GM21825 (cell line): Measurements from ENCODE around the gene PIAS4.
"Not testable (repeated sequence)": the region's sequence is repeated elsewhere in the genome, so short reads cannot be mapped to it uniquely, and the experiment has no call there.

ENCODE experiments used
- ATAC-seq: cut with Tn5 transposase; IDR thresholded peaks from one replicate; pipeline ENCODE4 v1.9.1; 2021; ENCODE audit warnings: mild to moderate bottlenecking, moderate library complexity; ENCODE audit not compliant: unreplicated experiment

Gene PIAS4, protein sequence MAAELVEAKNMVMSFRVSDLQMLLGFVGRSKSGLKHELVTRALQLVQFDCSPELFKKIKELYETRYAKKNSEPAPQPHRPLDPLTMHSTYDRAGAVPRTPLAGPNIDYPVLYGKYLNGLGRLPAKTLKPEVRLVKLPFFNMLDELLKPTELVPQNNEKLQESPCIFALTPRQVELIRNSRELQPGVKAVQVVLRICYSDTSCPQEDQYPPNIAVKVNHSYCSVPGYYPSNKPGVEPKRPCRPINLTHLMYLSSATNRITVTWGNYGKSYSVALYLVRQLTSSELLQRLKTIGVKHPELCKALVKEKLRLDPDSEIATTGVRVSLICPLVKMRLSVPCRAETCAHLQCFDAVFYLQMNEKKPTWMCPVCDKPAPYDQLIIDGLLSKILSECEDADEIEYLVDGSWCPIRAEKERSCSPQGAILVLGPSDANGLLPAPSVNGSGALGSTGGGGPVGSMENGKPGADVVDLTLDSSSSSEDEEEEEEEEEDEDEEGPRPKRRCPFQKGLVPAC

DNA sequence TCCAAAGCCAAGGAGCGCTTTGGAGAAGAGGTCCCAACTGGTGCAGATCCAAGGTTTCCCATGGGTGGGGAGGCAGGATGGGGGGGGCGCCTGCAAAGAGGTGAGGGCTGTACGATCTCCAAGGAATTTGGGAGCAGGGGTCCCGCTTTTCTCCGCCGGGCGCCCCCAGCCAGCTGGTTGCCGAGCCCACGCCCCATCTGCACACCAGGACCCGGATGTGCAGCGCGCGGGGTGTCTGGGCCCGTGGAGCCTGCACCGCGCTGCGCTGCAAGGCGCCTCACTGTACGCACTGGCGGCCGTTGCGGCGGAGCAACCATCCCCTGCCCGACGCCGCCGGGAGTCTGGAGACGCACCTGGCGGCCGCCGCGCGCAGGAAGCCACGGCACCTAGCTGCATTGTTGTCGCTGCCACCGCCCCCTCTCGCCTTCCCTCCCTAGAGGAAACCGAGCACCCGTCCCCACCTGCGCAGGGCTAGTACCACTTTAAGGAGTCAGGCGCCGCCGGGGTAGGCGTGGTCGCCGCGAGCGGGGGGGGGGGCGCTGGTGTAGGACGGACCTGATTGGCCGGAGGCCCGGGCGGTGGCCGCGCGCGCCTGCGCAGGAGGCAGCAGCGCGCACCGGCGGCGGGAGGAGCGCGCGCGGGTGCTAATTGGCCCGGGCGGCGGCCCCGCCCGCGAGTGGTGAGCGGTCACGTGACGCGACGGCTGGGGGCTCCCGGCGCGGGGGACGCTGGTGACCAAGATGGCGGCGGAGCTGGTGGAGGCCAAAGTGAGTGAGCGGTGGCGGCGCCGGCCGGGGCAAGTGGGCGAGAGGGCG, at the start of gene PIAS4:
TSS of gene PIAS4 (plus strand) at position 716 of the 815 bp plus-strand sequence. CDS start at position 741, 25 bp downstream.
- peak; percentile 72 for ATAC-seq

DNA sequence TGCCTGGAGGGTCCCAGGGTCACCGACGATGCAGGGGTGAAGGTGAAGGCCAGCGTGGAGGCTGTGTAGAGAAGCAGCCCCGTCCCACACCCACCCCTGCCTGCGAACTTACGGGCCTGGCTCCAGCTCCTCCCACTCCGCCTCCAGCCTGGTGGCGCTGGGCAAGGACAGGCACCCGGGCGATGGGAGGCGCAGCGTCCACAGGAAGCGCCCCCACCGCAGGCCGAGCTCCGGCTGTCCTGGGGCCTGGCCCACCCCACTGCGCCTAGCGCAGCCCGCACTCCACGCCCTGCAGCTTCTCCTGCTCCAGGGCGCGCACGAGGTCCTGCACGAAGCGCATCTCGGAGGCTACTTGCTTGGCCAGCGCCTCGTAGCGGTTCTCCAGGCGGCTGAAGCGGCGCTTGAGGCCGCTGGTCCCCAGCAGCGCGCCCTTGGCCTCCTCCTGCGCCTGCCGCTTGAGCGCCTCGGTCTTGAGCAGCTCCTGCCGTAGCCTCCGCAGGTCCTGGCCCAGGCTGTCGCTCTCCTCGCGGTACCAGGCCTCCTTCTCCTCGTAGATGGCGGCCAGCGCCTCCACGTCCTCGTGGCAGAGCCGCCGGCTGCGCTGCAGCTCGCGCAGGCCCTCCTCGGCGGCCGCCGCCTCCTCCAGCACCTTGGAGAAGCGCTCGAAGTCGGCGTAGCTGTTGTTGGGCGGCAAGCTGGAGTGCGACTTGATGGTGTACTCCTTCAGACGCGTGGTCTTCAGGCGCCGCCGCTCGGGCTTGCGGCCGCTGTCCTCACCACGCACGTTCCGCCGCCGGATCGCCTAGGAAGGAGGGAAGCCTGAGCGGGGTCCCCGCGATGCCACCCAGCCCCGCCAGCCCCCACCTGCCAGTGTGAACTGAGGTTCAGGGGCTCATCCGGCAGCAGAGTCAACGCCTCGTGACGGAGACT, 48.4 kb upstream of the PIAS4 start:
- ATAC-seq, result no peak

DNA sequence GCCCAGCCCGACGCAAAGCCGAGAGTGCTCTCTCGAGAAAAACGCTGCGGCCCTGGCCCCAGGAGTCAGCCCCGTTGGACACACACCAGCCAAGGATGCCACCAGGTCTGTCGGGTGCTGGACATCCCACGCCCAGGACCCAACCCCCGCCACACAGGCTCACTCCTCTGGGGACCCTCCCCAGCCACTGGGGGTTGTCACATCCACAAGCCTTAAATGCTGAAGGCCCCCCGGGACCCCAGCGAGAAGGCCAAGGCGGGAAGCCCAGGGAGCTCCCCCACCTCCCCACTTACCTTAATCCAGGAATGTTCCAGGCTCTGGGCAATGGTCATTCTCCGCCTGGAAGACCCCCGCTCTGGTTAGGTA, 47.8 kb upstream of the PIAS4 start:
- ATAC-seq, result no peak

DNA sequence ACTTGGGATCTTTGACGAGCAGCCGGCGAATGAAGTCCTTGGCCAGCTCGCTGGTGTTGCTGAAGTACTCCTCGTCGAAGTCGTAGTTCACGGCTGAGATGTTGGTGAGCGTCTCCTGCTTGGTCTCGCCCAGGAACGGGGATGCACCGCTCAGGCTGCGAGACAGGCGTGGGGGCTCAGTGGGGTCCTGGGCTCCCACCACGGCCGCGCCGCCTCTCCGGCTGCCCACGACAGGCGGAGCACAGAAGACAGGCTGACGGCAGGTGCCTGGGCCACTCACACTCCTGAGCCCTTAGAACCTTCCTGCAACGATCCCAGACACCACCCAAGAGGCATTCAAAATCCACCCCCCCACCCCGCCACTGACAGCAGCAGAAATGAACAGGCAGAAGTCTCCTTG, 46.5 kb upstream of the PIAS4 start:
- ATAC-seq, result no peak

DNA sequence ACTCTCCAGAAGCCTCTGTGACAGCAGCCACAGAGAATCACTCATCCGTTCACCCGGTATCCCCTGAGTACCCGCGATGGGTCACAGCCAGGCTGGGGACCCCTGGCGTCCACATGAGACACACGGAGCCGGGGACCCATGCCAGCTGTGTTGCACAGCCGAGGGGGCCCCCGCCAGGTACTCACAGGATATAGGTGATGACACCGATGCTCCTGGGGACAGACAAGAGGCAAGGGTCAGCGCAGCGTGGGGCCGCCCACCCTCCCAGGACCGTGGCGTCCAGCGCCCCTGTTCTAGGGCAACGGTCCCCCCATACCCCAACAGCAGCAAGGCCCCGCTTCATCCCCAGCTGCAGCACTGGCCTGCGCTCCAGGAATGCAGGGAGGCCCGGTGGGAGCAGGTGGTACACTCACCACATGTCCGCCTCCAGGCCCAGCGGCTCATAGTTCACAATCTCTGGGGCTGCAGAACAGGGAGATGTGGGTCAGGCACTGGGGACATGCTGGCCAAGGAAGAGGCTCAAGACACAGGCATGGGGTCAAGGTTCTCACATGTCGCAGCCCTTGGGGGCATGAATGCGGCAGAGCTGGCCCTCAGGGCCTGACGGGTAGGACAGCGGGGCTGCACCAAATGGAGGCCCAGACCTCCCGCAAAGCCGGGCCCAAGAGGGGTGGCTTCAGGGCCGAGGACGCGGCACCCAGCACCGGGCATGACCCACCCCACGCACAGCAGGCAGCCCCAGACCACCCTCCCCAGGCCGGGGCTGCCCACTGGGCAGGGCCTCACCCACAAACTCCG, 43.9 kb upstream of the PIAS4 start:
- ATAC-seq, result no peak

DNA sequence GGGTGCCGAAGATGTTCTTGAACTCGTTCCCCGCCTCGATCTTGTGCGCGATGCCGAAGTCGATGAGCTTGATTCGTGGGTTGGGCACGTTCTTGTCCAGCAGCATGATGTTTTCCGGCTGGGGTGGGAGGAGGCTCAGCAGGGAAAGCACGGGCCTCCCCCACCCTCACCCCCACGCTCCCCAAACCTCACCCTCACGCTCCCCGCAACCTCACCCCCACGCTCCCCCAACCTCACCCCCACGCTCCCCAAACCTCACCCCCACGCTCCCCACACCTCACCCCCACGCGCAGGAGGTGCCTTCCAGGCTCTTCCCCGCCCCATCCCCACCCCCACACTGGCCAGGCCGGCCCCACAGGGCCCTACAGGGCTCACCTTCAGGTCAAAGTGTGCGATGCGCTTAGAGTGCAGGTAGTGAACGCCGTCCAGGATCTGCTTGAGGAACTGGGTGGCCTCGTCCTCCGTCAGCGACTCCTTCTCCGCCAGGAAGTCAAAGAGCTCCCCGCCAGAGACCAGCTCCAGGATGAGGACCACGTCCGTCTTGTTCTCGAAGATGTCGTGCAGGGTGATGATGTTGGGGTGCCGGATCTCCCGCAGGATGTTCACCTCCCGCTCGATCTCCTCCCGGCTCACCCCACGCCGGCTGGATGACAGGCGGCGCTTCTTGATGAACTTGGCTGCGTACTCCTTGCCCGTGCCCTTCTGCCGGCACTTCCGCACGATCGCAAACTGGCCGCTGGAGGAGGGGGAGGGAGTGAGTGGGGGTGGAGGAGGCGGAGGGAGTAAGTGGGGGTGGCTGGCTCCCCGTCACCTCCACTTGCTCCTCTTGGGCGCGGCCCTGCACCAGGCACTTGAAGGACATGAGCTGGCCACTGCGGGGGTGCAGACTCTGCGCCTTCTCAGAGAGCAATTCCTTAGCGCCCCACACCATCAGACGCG, 43.0 kb upstream of the PIAS4 start:
- ATAC-seq, result no peak

DNA sequence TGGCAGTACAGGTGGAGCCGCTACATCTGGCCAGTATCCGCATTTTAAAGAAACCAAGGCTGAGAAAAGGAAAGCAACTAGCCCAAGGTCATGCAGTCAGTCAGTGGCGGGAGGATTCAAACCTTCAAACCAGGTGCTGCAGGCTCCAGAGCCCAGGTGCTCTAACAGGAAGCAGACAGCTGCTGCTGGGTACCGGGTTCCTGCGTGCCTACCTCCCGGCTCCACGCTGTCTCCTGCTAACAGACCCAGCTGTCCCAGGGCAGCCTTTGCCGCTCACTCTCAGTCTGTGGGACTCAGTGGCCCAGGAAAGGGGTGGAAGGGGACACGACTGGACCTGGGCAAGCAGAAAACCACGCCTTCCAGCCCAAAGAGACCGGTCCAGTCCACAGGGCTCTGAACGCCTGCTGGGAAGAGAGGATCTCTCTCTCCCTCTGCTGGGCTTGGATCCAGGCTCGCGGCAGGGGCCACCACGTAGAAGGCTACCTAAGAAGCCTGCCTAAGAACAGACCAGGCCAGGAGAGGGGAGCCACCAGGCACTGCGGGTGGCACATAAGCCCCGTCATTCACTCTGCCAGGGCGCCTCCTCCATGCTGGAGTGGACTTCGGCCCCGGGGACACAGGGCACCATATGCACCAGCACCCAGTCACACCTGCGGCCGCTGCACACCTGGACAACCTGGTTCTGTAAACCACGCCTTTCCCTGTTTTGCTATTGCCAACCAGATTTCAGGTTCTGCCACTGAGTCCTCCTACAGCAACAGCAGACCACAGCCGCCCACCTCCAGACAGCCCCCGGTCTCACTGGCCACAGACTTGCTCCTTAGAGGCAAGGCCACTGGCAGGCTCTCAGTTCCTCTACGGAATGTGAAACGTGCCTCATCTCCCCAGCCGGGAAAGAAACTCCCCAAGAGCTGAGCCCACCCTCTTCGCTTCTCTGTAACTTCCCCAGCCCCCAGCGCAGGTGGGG, 41.2 kb upstream of the PIAS4 start:
- no peak for ATAC-seq

DNA sequence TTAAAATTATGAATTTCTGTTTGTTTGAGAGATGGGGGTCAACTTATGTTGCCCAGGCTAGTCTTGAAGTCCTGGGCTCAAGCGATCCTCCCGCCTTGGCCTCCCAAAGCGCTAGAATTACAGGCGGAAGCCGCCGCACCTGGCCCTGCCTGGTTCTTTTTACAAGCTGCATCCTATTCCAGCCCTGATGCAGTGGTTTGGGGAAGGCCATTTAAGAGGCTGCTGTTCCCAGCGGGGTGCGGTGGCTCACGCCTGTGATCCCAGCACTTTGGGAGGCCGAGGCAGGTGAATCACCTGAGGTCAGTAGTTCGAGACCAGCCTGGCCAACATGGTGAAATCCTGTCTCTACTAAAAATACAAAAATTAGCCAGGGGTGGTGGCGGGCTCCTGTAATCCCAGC, 39.6 kb upstream of the PIAS4 start:
- ATAC-seq, result not testable (repeated sequence)

DNA sequence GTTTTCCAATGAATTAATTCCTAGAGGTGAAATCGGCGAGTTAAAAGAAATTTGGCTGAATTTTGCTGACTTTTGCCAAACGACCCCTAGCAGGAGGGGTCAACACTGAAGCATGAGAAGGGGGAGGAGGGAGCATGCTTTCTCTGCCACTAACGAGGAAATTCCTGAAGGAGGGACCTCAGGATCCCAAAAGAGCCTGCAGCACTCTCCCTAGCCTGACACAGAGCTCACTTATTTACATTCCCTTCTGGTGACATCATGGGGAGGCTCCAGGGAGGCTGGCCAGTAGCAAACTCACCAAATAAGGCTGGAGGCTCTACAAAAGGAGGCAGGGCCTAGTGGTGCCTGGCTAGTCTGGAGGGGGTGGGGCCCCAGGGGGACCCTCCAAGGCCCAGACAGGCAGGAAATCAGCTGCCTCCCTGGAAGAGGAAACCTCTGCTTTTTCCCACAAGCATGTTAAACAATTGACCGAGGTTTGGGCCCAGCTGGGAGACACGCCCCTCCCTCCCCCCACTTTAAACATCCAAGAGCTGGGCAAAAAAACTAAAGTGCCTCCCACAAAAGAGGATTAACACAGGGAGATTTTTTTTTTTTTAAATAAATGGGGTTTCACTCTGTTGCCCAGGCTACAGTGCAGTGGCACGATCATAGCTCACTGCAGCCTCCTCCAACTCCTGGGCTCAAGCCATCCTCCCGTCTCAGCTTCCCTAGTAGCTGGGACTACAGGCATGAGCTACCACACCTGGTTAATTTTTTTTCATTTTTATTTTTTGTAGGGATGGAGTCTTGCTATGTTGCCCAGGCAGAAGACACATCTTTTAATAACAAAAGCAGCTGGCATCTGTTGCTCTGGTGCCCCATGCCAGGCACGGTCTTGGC, 38.7 kb upstream of the PIAS4 start:
- ATAC-seq, result no peak

DNA sequence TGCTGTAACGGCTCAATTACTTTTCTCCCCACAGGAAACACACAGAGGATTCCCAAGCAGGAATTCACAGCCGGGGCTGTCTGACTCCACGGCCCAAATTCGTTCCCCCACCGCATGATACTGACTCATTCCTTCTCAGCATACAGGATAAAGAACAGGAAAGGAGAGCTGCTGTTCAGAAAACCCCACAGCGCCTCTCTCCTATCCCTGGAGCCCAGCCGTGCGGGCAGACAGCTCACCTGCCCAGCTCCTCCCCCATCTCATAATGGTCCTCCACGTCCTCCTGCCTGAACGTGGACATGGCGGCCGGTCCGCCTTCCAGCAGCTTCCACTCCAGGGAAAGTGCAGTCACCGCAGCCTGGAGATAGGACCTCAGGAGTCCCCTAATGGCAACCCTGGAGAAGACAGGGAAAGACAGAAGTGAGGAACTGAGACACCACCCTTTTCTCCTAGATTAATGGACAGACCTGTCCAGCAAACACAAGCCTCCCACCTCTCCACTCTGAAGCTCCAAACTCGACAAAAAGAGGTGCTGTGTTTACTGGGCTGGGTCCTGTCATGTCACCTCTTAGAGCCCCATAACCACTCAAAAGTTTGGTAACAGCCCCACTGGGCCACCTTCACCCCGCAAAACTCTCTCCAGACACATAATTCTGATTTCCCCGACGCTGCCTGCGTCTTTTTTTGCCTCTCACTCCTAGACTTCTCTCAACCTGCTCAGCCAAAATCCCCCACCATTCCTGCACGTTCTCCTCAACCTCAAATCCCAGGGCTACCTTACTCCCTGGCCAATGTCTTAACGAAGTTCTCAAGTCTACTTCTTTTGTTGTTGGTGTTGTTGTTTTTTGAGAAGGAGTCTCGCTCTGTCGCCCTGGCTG, 37.9 kb upstream of the PIAS4 start:
- no peak for ATAC-seq

DNA sequence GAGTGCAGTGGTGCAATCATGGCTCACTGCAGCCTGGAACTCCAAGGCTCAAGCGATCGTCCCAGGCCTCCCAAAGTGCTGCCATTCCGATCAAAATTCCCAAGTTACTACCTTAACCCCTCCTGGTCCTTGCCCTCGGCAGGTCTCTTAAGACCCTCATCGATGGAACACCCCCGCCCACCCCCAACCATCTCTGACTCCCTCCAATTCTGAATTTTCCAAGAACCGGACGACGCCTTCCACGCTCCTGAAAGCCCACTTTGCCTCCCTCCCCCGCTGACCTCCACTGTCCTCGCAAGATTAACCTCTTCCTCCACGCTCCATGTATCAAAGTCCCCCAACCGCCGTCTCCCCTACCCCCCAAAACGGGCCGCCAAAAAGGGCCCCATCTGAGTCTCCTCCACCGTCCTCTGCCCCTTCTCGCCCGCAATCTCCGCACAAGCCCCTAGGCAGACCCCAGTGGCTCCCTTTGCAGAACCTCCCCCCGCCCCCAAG, 37.2 kb upstream of the PIAS4 start:
- ATAC-seq, result no peak

DNA sequence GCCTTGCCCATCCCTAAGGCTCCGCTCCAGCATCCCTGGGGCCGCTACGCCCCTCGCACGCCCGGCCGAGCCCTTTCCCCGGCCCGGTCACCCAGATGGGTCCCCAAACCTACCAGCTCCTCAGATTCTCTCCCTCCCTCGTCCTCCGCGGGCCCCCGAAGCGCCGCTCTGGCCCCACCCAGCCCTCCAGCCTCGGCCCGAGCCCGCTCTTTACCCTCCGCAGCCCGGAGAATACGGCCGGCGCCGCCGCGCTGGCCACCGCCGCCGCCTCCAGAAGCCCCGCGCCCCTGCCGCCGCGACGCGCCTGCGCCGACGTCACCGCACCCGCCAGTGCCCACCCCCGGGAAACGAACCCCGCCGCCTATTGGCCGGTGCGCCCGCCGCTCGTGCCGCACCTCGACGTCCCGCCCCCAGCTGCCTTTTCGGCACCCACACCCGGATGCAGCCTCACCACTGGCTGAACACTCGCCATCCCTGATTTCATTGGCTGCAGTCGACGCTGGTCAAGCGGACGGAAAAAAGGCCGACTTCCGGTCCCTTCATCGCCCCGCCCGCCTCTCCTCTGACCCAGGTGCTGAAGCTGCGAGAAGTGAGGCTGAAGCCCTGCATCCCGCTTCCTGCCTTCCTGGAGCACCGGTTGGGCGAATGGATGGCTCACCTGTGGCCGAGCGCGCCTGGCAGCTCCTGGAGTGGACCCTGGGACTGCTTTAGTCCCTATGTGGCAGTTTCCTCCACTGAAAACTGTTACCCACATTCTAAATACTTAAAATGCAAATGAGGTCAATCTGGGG, 36.5 kb upstream of the PIAS4 start, which contains the start of gene DAPK3:
TSS of gene DAPK3 (minus strand) at position 292 of the 791 bp plus-strand sequence. CDS start 1,364 bp downstream, outside the sequence.
- ATAC-seq, result peak; percentile 88

DNA sequence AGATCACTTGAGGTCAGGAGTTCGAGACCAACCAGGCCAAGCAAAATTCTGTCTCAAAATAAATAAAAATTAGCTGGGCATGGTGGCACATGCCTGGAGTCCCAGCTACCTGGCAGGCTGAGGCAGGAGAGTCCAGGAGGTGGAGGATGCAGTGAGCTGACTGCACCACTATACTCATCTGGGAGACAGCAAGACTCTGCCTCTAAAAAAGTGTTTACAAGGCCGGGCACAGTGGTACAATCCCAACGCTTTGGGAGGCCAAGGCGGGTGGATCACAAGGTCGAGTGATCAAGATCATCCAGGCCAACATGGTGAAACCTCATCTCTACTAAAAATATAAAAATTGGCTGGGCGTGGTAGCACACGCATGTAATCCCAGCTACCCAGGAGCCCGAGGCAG, 32.4 kb upstream of the PIAS4 start:
- no peak for ATAC-seq

DNA sequence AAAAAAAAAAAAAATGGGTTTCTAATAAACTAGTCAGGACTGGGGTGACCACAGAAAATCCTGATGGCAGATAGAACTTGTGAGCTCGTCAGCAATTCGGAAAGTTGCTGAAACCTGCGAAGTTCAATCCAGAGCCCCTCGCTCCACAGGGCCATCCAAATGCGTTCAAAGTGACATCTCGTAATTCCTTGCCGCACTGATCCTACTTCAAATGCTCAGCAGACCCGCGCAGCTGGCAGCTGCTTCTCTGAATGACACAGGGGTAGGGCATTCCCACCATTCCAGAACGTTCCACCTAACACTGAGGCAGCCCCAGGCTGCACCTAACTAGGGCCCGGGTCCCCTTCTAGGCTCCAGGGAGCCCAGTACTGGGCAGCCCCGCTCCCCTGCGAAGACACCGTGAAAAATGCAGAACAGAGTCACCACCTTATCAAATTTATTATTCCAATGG, 31.9 kb upstream of the PIAS4 start:
- no peak for ATAC-seq
